Cerebellar nuclear complex (tissue), 1 donor: Measurements from ENCODE around the gene NME9.

Experiments
- DNase-seq, 2 experiments: peaks; one replicate each; lab custom pipeline; 2025; lab: John Stamatoyannopoulos, UW

The NME9 gene

GRCh38 chr3:138282836-138283235, 46.8 kb downstream of the NME9 start:
- no peak for DNase-seq

DNA sequence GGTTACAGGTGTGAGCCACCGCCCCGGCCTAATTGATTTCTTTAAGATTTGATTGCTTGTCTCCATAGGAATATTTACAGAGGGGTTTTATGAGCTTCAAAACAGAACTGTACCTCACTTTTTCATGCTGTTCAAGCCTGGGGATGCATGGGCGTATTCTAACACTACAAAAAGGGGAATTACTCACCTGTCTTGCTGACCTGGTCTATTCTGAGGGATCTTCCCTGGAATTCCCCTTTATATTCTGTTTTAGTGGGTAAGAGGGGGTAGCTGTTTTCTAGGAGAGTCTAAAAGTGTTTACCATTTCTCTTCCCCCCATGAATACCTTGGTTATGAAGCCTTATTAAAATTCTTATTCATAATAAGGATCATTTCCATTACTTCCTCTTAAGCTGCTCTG, 48.1 kb downstream of the NME9 start:
- no peak for DNase-seq

DNA sequence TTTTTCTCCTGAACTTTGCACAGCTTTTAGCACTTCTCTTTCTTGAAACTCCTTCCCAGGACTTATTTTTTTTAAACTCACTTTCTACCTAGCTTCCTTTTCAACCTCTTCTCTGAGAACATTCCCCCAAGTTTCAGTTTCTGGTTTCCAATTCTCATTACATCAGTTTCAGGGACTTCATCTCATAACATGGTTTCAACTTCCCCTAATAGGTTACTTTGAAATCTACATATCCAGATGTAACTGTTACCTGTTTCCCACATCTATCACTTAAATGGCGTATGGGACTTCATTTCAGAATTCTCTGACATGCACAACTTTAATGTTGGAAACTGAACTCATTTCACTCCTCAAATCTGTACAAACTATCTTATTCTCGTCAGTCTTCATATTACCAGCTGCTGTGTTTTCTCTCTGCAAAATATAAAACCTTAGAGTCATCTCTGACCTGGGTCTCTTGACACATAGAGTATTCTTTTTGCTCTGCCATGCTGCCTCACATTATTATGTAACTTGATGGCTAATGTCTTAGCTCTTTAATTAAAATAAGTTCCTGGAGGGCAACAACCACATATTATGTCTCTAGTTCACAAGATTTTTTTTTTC, 58.4 kb downstream of the NME9 start:
- DNase-seq: no peak

DNA sequence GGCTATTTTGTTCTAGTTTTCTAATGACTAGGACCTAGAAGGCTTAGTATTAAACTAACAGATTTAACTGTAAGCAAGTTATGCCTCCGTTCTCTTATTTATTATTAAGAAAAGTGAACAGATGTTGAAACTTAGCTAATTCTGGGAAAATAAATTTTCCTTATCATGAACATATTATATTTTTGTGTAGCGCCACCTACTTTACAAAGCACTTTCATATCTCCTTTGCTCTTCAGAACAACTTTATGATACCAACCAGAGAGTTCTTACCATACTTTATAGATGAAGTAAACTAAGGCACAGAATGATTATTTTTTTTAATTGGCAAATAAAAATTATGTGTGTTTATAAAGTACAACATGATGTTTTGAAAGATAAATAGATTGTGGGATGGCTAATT, 59.4 kb downstream of the NME9 start:
- no peak for DNase-seq

DNA sequence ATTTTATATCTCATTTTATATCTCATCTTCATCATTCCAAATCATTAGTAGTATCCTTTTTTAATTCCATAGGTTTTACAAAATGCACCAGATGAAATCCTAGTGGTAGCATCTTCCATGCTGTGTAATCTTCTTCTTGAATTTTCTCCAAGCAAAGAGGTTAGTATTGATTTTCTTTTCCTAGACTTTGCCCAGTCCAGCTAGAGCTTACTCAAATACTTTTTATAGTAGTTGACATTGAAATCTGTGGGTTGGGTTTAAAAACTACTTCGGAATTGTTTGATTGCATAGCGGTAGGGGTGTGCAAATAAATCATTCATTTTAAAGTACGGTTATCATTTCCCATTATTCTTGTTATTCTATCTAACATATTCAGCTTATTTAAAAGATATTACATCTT, 62.6 kb downstream of the NME9 start:
- no peak for DNase-seq

DNA sequence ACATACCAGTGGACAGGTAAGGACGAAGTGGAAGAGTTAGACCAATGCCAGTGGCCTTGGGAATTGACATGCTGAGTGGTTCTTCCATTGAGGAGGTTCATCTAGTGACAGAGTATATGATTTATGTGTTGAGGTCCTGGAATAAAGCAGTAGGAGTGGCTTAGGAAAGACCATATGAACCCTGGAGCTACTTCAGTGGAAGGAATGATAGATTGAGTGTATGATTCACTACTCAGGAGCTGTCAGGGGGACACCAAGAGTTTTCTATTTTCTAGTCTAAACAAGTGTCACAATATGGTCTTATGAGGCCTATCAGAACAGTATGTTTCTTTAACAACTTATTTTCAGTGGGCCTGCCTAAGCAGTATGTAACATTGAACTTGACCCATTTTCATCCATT, 63.9 kb downstream of the NME9 start:
- DNase-seq: no peak

GRCh38 chr3:138263104-138263503, 66.5 kb downstream of the NME9 start:
- no peak for DNase-seq

- DNase-seq: no peak
These were observed 69.0 kb downstream of the NME9 start for GRCh38 chr3:138260611-138261010.

DNA sequence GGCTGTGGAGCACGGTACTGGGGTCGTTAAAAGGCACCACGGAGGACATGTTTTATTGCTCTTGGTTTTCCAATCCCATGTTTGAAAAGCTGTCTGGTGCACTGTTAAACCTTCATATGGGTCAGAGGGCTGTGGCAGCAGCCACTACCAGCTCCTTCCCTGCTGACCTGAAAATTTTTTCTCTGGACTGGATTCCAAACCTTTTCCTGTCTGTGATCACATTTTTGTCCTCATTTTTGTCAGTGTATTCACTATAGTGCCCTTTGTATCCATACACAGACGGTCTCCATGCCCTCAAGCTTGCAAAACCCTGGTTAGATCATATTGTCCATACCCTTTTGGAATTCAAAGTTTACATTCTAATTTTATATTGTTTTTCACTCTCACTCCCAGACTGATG, 70.5 kb downstream of the NME9 start:
- DNase-seq: no peak

DNA sequence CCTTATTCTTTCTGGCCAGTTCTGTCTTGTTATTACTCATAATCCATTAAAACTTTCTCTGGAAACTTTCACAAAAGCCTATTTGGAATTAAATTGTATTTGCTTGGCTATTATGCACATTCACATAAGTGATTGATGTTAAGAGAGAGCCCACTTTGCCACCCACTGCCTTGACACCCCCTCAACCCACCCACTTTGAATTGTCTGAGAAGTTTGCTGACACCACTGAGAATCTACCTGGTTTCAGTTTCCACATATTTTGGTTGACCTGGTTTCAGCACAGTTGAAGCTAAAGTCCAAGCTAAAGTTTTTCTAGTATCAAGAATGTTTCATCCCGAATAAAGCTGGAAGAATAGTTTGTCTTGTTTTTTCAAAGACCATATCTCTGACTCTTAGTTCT, 71.7 kb downstream of the NME9 start:
- no peak for DNase-seq

DNA sequence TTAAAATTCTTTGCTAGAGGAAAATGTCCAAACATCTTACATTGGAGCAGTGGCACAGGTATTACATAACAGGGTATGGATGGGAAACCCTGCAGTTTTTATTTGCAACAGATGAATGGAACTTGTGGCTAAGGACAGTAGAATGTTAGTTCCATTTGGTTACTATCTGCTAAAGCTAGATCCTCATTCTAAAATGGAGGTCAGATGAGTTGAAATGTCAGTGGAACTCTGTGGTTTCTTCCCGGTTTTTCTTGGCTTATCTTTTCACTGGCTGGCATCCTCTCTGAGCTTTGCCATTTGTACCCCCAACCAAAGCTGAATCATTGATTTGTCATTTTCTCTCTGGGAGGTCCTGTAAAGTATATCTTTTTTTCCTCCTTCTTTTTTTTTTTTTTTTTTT, 73.6 kb downstream of the NME9 start:
- no peak for DNase-seq

DNA sequence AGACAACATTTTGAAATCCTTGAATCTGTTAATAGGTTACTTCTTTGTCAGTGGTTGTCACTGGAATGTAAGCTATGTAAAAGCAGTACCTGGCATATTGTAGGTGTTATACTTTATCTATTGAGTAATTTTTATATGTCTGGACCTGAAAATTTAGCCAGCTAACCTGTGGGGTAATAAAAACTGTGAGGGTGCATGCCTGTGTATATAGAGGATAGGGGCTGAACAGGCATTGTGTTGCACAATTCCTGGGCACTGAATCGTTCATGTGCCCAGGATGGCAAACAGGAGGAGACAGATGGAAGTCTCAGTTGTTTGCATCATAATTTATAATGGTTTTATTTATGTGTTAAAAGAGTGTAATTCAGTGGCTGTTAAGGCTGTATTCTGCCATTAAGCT, 75.4 kb downstream of the NME9 start:
- no peak for DNase-seq

DNA sequence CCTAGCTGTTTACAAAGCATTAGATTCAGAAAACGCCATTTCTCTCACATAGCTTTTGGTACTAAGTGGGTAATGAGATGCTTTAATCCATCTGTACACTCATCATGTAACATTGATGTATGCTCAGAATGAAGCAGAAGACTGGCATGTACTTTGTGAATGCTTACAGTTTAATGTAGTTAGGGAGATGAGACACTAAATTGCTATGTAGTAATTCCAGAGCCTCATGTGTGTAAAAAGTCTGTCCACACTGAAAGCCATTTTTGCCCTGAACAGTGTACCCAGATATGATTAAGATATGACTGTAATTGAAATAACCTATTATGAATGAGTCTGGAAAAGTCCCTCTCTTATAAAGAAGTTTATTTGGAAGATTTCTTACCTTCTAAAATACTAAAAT, 76.0 kb downstream of the NME9 start:
- no peak for DNase-seq
